Measurements from ENCODE around the gene TTLL8. TPM values are rescaled to one million over a fixed set of nuclear protein-coding genes. Genes with fewer than 3 reads are reported as not detected.

Gene TTLL8
- total and polyA plus RNA-seq, 2 donors (not counting 3 experiments of a cell fraction or from before 2014, with no cell fraction given), result not detected

GRCh38 chr22:50060441-50061140 is 2.5 kb upstream of the TTLL8 start:
- dilution Hi-C loops (cut with MboI; ENCODE audit: extremely low pct_ligation_motif_present, low sequenced_read_pairs) (no loop called here), intact Hi-C loops (cut with micrococcal nuclease) (no loop called here)
- ChIA-PET CTCF (interaction anchor here (1.3 kb wide), 2 partner anchors 10 kb away, joined by 3 to 4 read pairs; no protein-coding TSS in a partner anchor), POLR2A (no interaction called here)
- Histone ChIP-seq H3K27ac (ENCODE audit: insufficient read depth, low read depth, low read length) (no peak overlapping the region), H3K4me3 (replicated peaks in 1 of 3; ENCODE audit: insufficient read depth in 1 of 3, low read depth in 1 of 3, low read length in 3 of 3) (no peak overlapping the region), H3K4me1 (ENCODE audit: control insufficient read depth, extremely low read depth, insufficient read depth, low read length) (no peaks in the 10 kb centered on the region), H3K9me1 (replicated peaks; ENCODE audit: control insufficient read depth, extremely low read depth, insufficient read depth, low read length) (no peaks in the 10 kb centered on the region), H3K9ac (replicated peaks; ENCODE audit: extremely low read depth, insufficient read depth, low read length) (no peak overlapping the region), H3K4me2 (ENCODE audit: insufficient read depth, low read length) (no peak overlapping the region), H3K9me3 (replicated peaks; ENCODE audit: control insufficient read depth, insufficient read depth, low read length) (no peaks in the 10 kb centered on the region), H4K20me1 (replicated peaks; ENCODE audit: control insufficient read depth, extremely low read depth, insufficient read depth, low read length) (no peaks in the 10 kb centered on the region), H3K36me3 (ENCODE audit: control insufficient read depth in 2 of 2, extremely low read depth in 1 of 2, insufficient read depth in 2 of 2, low read length in 2 of 2) (no peaks in the 10 kb centered on the region), H3K79me2 (ENCODE audit: control insufficient read depth, insufficient read depth, low read length) (no peaks in the 10 kb centered on the region), H2AFZ (ENCODE audit: low read depth, low read length) (no peak overlapping the region), H3K27me3 (ENCODE audit: control insufficient read depth in 2 of 2, insufficient read depth in 2 of 2, low read length in 2 of 2) (peaks cover 10 to 19% of the 10 kb centered on the region in 2 experiments)
- FAIRE-seq (no peak), DNase-seq (ENCODE audit: low read depth, low spot score) (no peak)
- no TSS peak for BruUV-seq (replicated peaks)
- TF ChIP-seq MAX (IDR thresholded peaks at IDR 0.05; ENCODE audit: insufficient read depth, insufficient read length) (no peak), CTCF (IDR thresholded peaks at IDR 0.05; ENCODE audit: extremely low read depth in 1 of 2, insufficient read depth in 1 of 2, low read depth in 1 of 2, low read length in 2 of 2) (no peak), MYC (IDR thresholded peaks at IDR 0.05; ENCODE audit: low read depth, low read length) (no peak), FOS (IDR thresholded peaks at IDR 0.05; ENCODE audit: borderline replicate concordance, insufficient read depth, low read length) (no peak), GATA2 (IDR thresholded peaks at IDR 0.05; ENCODE audit: insufficient read depth, insufficient read length, low read depth, low read length) (no peak), EZH2 (IDR thresholded peaks at IDR 0.05; ENCODE audit: borderline replicate concordance, low read depth, low read length, severe bottlenecking) (no peak)
